GM10847 (cell line): ENCODE data around the gene ITPR1.

ENCODE experiments used
- POLR2A ChIP-seq: IDR thresholded peaks from 2 replicates; pipeline ENCODE4 v1.6.1; 2011; ENCODE audit not compliant: insufficient read length; ENCODE audit errors: extremely low read depth

ITPR1 gene

GRCh38 chr3:4741404-4742307 is 248.5 kb downstream of the ITPR1 start:
- no peak for TF ChIP-seq POLR2A

GRCh38 chr3:4742359-4742758 is 249.2 kb downstream of the ITPR1 start:
- no peak for TF ChIP-seq POLR2A

- TF ChIP-seq POLR2A, result no peak
Observed at GRCh38 chr3:4743371-4743770, 250.2 kb downstream of the ITPR1 start.

- no peak for TF ChIP-seq POLR2A
Observed at GRCh38 chr3:4744405-4745234, 251.5 kb downstream of the ITPR1 start.

GRCh38 chr3:4745235-4745610 is 252.1 kb downstream of the ITPR1 start:
- TF ChIP-seq POLR2A, result no peak

- TF ChIP-seq POLR2A, result no peak
Observed at GRCh38 chr3:4746241-4746958, 253.3 kb downstream of the ITPR1 start.

GRCh38 chr3:4748127-4748526 is 255.0 kb downstream of the ITPR1 start:
- TF ChIP-seq POLR2A, result no peak

- TF ChIP-seq POLR2A, result no peak
Observed at GRCh38 chr3:4748701-4749378, 255.7 kb downstream of the ITPR1 start.

GRCh38 chr3:4749567-4750002 is 256.4 kb downstream of the ITPR1 start:
- TF ChIP-seq POLR2A, result no peak

- no peak for TF ChIP-seq POLR2A
Observed at GRCh38 chr3:4750306-4750968, 257.3 kb downstream of the ITPR1 start.

GRCh38 chr3:4751029-4751501 is 257.9 kb downstream of the ITPR1 start:
- no peak for TF ChIP-seq POLR2A

GRCh38 chr3:4751502-4752101 is 258.5 kb downstream of the ITPR1 start:
- TF ChIP-seq POLR2A, result no peak

- no peak for TF ChIP-seq POLR2A
Observed at GRCh38 chr3:4752201-4753072, 259.3 kb downstream of the ITPR1 start.

GRCh38 chr3:4753073-4753691 is 260.0 kb downstream of the ITPR1 start:
- no peak for TF ChIP-seq POLR2A
